ENCODE measurements around the gene CCDC148. TPM values are rescaled to one million over a fixed set of nuclear protein-coding genes. Genes with fewer than 3 reads are reported as not detected.

The CCDC148 gene
- total RNA-seq, 1 experiment from 2014 or later, result 3.2 TPM

GRCh38 chr2:158142568-158143332 lies 313.8 kb downstream of the CCDC148 start:
- Histone ChIP-seq H3K4me3 (no peak overlapping the region), H3K27ac (no peak overlapping the region), H3K27me3 (replicated peaks) (0 out of 2 replicates have a peak, but pooled peaks cover 2% of the 10 kb centered on the region), H3K9me3 (replicated peaks) (no peaks in the 10 kb centered on the region), H3K4me1 (replicated peaks) (no peaks in the 10 kb centered on the region), H3K36me3 (no peaks in the 10 kb centered on the region)
- no peak for DNase-seq (ENCODE audit: low read depth in 1 of 2, low spot score in 2 of 2)

GRCh38 chr2:158142165-158142564 lies 314.4 kb downstream of the CCDC148 start:
- H3K36me3 ChIP-seq, result no peaks in the 10 kb centered on the region
- no peak overlapping the region for H3K27ac ChIP-seq
- no peak for DNase-seq (ENCODE audit: low read depth in 1 of 2, low spot score in 2 of 2)
- no peaks in the 10 kb centered on the region for H3K4me1 ChIP-seq (replicated peaks)
- H3K27me3 ChIP-seq (replicated peaks), result 0 out of 2 replicates have a peak, but pooled peaks cover 2% of the 10 kb centered on the region
- no peak overlapping the region for H3K4me3 ChIP-seq
- no peaks in the 10 kb centered on the region for H3K9me3 ChIP-seq (replicated peaks)

- Histone ChIP-seq H3K4me1 (replicated peaks) (no peaks in the 10 kb centered on the region), H3K27me3 (replicated peaks) (0 out of 2 replicates have a peak, but pooled peaks cover 2% of the 10 kb centered on the region), H3K4me3 (no peak overlapping the region), H3K27ac (no peak overlapping the region), H3K36me3 (no peaks in the 10 kb centered on the region), H3K9me3 (replicated peaks) (no peaks in the 10 kb centered on the region)
- DNase-seq (ENCODE audit: low read depth in 1 of 2, low spot score in 2 of 2), result no peak
These were observed 316.4 kb downstream of the CCDC148 start for GRCh38 chr2:158140201-158140600.

GRCh38 chr2:158138255-158138654 lies 318.3 kb downstream of the CCDC148 start:
- no peak for DNase-seq (ENCODE audit: low read depth in 1 of 2, low spot score in 2 of 2)
- Histone ChIP-seq H3K27ac (no peak overlapping the region), H3K4me3 (no peak overlapping the region), H3K27me3 (replicated peaks) (0 out of 2 replicates have a peak, but pooled peaks cover 2% of the 10 kb centered on the region), H3K36me3 (no peaks in the 10 kb centered on the region), H3K4me1 (replicated peaks) (no peaks in the 10 kb centered on the region), H3K9me3 (replicated peaks) (no peaks in the 10 kb centered on the region)

GRCh38 chr2:158135096-158135495 lies 321.5 kb downstream of the CCDC148 start:
- no peak overlapping the region for H3K4me3 ChIP-seq

GRCh38 chr2:158134655-158135054 lies 321.9 kb downstream of the CCDC148 start:
- H3K36me3 ChIP-seq, result no peaks in the 10 kb centered on the region
- H3K27ac ChIP-seq, result no peak overlapping the region
- H3K4me3 ChIP-seq, result no peak overlapping the region
- no peak for DNase-seq (ENCODE audit: low read depth in 1 of 2, low spot score in 2 of 2)
- peaks cover 6% of the 10 kb centered on the region for H3K4me1 ChIP-seq (replicated peaks)
- H3K27me3 ChIP-seq (replicated peaks), result no peaks in the 10 kb centered on the region
- no peaks in the 10 kb centered on the region for H3K9me3 ChIP-seq (replicated peaks)

More at GRCh38 chr2:158135096-158135495, 321.5 kb downstream of the CCDC148 start:
- Histone ChIP-seq H3K4me1 (replicated peaks) (peaks cover 2% of the 10 kb centered on the region), H3K27ac (no peak overlapping the region), H3K27me3 (replicated peaks) (no peaks in the 10 kb centered on the region), H3K36me3 (no peaks in the 10 kb centered on the region), H3K9me3 (replicated peaks) (no peaks in the 10 kb centered on the region)
- no peak for DNase-seq (ENCODE audit: low read depth in 1 of 2, low spot score in 2 of 2)

- no peak for DNase-seq (ENCODE audit: low read depth in 1 of 2, low spot score in 2 of 2)
- no peaks in the 10 kb centered on the region for H3K36me3 ChIP-seq
- peaks cover 12% of the 10 kb centered on the region for H3K4me1 ChIP-seq (replicated peaks)
- H3K4me3 ChIP-seq, result no peak overlapping the region
- H3K27me3 ChIP-seq (replicated peaks), result no peaks in the 10 kb centered on the region
- no peak overlapping the region for H3K27ac ChIP-seq
- H3K9me3 ChIP-seq (replicated peaks), result no peaks in the 10 kb centered on the region
These were observed 322.5 kb downstream of the CCDC148 start for GRCh38 chr2:158134055-158134454.

- no peak for DNase-seq (ENCODE audit: low read depth in 1 of 2, low spot score in 2 of 2)
- H3K27ac ChIP-seq, result no peak overlapping the region
- H3K36me3 ChIP-seq, result no peaks in the 10 kb centered on the region
- H3K27me3 ChIP-seq (replicated peaks), result no peaks in the 10 kb centered on the region
- H3K9me3 ChIP-seq (replicated peaks), result no peaks in the 10 kb centered on the region
- H3K4me3 ChIP-seq, result no peak overlapping the region
- H3K4me1 ChIP-seq (replicated peaks), result peaks cover 13% of the 10 kb centered on the region
These were observed 324.5 kb downstream of the CCDC148 start for GRCh38 chr2:158131919-158132566.

- H3K27ac ChIP-seq, result no peak overlapping the region
- no peaks in the 10 kb centered on the region for H3K27me3 ChIP-seq (replicated peaks)
- no peaks in the 10 kb centered on the region for H3K9me3 ChIP-seq (replicated peaks)
- no peak overlapping the region for H3K4me3 ChIP-seq
- H3K36me3 ChIP-seq, result no peaks in the 10 kb centered on the region
- peaks cover 13% of the 10 kb centered on the region for H3K4me1 ChIP-seq (replicated peaks)
- no peak for DNase-seq (ENCODE audit: low read depth in 1 of 2, low spot score in 2 of 2)
These were observed 325.1 kb downstream of the CCDC148 start for GRCh38 chr2:158131483-158131912.

GRCh38 chr2:158130832-158131473 lies 325.6 kb downstream of the CCDC148 start:
- no peak overlapping the region for H3K27ac ChIP-seq
- H3K27me3 ChIP-seq (replicated peaks), result no peaks in the 10 kb centered on the region

GRCh38 chr2:158129037-158129436 lies 327.5 kb downstream of the CCDC148 start:
- H3K27ac ChIP-seq, result no peak overlapping the region
- peaks cover 13% of the 10 kb centered on the region for H3K4me1 ChIP-seq (replicated peaks)
- H3K4me3 ChIP-seq, result no peak overlapping the region
- no peaks in the 10 kb centered on the region for H3K9me3 ChIP-seq (replicated peaks)
- DNase-seq (ENCODE audit: low read depth in 1 of 2, low spot score in 2 of 2), result no peak
- H3K36me3 ChIP-seq, result no peaks in the 10 kb centered on the region
- no peaks in the 10 kb centered on the region for H3K27me3 ChIP-seq (replicated peaks)

More at GRCh38 chr2:158130832-158131473, 325.6 kb downstream of the CCDC148 start:
- Histone ChIP-seq H3K4me1 (replicated peaks) (peaks cover 13% of the 10 kb centered on the region), H3K9me3 (replicated peaks) (no peaks in the 10 kb centered on the region), H3K36me3 (no peaks in the 10 kb centered on the region), H3K4me3 (no peak overlapping the region)
- no peak for DNase-seq (ENCODE audit: low read depth in 1 of 2, low spot score in 2 of 2)

GRCh38 chr2:158128168-158128973 lies 328.2 kb downstream of the CCDC148 start:
- no peaks in the 10 kb centered on the region for H3K27me3 ChIP-seq (replicated peaks)
- H3K36me3 ChIP-seq, result no peaks in the 10 kb centered on the region
- H3K4me1 ChIP-seq (replicated peaks), result peaks cover 13% of the 10 kb centered on the region
- DNase-seq (ENCODE audit: low read depth in 1 of 2, low spot score in 2 of 2), result no peak
- H3K9me3 ChIP-seq (replicated peaks), result no peaks in the 10 kb centered on the region
- no peak overlapping the region for H3K4me3 ChIP-seq
- no peak overlapping the region for H3K27ac ChIP-seq

- no peak overlapping the region for H3K27ac ChIP-seq
- H3K27me3 ChIP-seq (replicated peaks), result no peaks in the 10 kb centered on the region
- no peak for DNase-seq (ENCODE audit: low read depth in 1 of 2, low spot score in 2 of 2)
- no peaks in the 10 kb centered on the region for H3K36me3 ChIP-seq
- H3K4me3 ChIP-seq, result no peak overlapping the region
- H3K9me3 ChIP-seq (replicated peaks), result no peaks in the 10 kb centered on the region
- H3K4me1 ChIP-seq (replicated peaks), result peaks cover 13% of the 10 kb centered on the region
These were observed 329.2 kb downstream of the CCDC148 start for GRCh38 chr2:158127380-158127804.

Data from SJSA1 (cell line).